K562 (cell line): ENCODE measurements around the gene AFF3. TPM values are rescaled to one million over a fixed set of nuclear protein-coding genes. Genes with fewer than 3 reads are reported as not detected.

ENCODE experiments used
- DEAF1 ChIP-seq: fragments of 450-650 bp; formaldehyde crosslinking; IDR thresholded peaks from 2 replicates; pipeline ENCODE4 v1.4.0; 2020; ENCODE audit warnings: mild to moderate bottlenecking, moderate library complexity
- ETS2 ChIP-seq: IDR thresholded peaks from 2 replicates; pipeline ENCODE4 v1.6.1; 2016; ENCODE audit warnings: borderline replicate concordance, missing genetic modification characterization, mild to moderate bottlenecking, moderate library complexity, missing compliant biosample characterization; ENCODE audit not compliant: poor library complexity, severe bottlenecking
- HLTF ChIP-seq: fragments of 450-650 bp; IDR thresholded peaks from 2 replicates; pipeline ENCODE4 v1.6.1; 2016
- ZNF584 ChIP-seq: fragments of 200-800 bp; sonication (Bioruptor generic); IDR thresholded peaks from 2 replicates; pipeline ENCODE4 v1.6.1; 2016; ENCODE audit warnings: low read depth, mild to moderate bottlenecking, missing genetic modification characterization, missing compliant biosample characterization
- polyA plus RNA-seq, 8 experiments: library from polyadenylated mRNA; depleted of rRNA in 4 of 8; stranded (reverse) in 5 of 8; unstranded in 3 of 8; fragments of >200 nt; fragmentation: Nextera tagmentation in 2 of 8; fragmentation: Illumina TruSeq in 1 of 8; extraction: Ambion mirVana in 2 of 8; extraction: Trizol in 1 of 8; gene quantifications; 2 replicates each; pipeline versions ENCODE4 v1.2.1 to v1.2.3, GENCODE V29; 2011 to 2014; ENCODE audit warnings: inconsistent platforms in 1 of 8, missing spikeins in 1 of 8
- total RNA-seq, 7 experiments: library from RNA; depleted of rRNA in 6 of 7; stranded (reverse); fragments of >200 nt in 6 of 7; fragmentation: Illumina TruSeq in 2 of 7; extraction: Trizol in 2 of 7; gene quantifications; 2 replicates each; pipeline versions ENCODE4 v1.2.1 to v1.2.3, GENCODE V29; 2011 to 2021; ENCODE audit warnings: low replicate concordance in 1 of 7
- TF ChIP-seq, protein P1 (sequence below): IDR thresholded peaks from 2 replicates; pipeline ENCODE4 v1.6.1; 2011; ENCODE audit warnings: borderline replicate concordance, low read depth, mild to moderate bottlenecking, moderate library complexity, low read length; ENCODE audit not compliant: insufficient read depth, poor library complexity, severe bottlenecking
- TF ChIP-seq, protein P2 (sequence below), 3 experiments: fragments of 200-800 bp in 1 of 3; fragments of 250-450 bp in 1 of 3; fragments of 450-650 bp in 1 of 3; sonication (Bioruptor Pico) in 1 of 3; sonication (Bioruptor generic) in 1 of 3; formaldehyde crosslinking in 1 of 3; IDR thresholded peaks; 2 replicates each; pipeline versions ENCODE4 v1.6.1 to v1.8.0; 2016 to 2022; ENCODE audit warnings: mild to moderate bottlenecking in 2 of 3, missing genetic modification characterization in 2 of 3, missing compliant biosample characterization in 1 of 3, moderate library complexity in 1 of 3

Gene AFF3
- total and polyA plus RNA-seq, 9 of the 15 experiments (the other 6 are each of a cell fraction or from before 2014, with no cell fraction given) = 0.02 to 0.11 TPM; not detected in 7

- TF ChIP-seq ETS2 (tag) = no peak
- no peak for TF ChIP-seq HLTF
- no peak for TF ChIP-seq DEAF1 (CRISPR knock-in tag)
- TF ChIP-seq ZNF584 (CRISPR knock-in tag) = no peak
- TF ChIP-seq, protein P1, sequence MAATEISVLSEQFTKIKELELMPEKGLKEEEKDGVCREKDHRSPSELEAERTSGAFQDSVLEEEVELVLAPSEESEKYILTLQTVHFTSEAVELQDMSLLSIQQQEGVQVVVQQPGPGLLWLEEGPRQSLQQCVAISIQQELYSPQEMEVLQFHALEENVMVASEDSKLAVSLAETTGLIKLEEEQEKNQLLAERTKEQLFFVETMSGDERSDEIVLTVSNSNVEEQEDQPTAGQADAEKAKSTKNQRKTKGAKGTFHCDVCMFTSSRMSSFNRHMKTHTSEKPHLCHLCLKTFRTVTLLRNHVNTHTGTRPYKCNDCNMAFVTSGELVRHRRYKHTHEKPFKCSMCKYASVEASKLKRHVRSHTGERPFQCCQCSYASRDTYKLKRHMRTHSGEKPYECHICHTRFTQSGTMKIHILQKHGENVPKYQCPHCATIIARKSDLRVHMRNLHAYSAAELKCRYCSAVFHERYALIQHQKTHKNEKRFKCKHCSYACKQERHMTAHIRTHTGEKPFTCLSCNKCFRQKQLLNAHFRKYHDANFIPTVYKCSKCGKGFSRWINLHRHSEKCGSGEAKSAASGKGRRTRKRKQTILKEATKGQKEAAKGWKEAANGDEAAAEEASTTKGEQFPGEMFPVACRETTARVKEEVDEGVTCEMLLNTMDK = no peak
- TF ChIP-seq, protein P2, sequence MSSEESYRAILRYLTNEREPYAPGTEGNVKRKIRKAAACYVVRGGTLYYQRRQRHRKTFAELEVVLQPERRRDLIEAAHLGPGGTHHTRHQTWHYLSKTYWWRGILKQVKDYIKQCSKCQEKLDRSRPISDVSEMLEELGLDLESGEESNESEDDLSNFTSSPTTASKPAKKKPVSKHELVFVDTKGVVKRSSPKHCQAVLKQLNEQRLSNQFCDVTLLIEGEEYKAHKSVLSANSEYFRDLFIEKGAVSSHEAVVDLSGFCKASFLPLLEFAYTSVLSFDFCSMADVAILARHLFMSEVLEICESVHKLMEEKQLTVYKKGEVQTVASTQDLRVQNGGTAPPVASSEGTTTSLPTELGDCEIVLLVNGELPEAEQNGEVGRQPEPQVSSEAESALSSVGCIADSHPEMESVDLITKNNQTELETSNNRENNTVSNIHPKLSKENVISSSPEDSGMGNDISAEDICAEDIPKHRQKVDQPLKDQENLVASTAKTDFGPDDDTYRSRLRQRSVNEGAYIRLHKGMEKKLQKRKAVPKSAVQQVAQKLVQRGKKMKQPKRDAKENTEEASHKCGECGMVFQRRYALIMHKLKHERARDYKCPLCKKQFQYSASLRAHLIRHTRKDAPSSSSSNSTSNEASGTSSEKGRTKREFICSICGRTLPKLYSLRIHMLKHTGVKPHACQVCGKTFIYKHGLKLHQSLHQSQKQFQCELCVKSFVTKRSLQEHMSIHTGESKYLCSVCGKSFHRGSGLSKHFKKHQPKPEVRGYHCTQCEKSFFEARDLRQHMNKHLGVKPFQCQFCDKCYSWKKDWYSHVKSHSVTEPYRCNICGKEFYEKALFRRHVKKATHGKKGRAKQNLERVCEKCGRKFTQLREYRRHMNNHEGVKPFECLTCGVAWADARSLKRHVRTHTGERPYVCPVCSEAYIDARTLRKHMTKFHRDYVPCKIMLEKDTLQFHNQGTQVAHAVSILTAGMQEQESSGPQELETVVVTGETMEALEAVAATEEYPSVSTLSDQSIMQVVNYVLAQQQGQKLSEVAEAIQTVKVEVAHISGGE (CRISPR knock-in tag; IDR thresholded peaks at IDR 0.05) = no peak
Measured at GRCh38 chr2:100146657-100146960, 4.2 kb upstream of the AFF3 start (continued).
